H54 (cell line): ENCODE measurements around the gene OTUD6A.

ENCODE experiments used
- DNase-seq: peaks from one replicate; pipeline ENCODE4 v3.0.0; 2011; ENCODE audit warnings: low spot score, mixed read lengths; ENCODE audit not compliant: insufficient read length
- FAIRE-seq: peaks from 3 replicates; lab custom pipeline; 2011; peaks lifted over from hg19 to GRCh38; lab: Jason Lieb, UNC
- POLR2A ChIP-seq: IDR thresholded peaks from 2 replicates; pipeline ENCODE4 v1.6.1; 2011; ENCODE audit warnings: low read depth, mild to moderate bottlenecking, low read length

OTUD6A gene

GRCh38 chrX:70038951-70039350 lies 23.3 kb upstream of the OTUD6A start:
- no peak for DNase-seq
- TF ChIP-seq POLR2A = no peak
- FAIRE-seq = no peak

GRCh38 chrX:70039758-70040157 lies 22.5 kb upstream of the OTUD6A start:
- DNase-seq = no peak
- no peak for FAIRE-seq
- TF ChIP-seq POLR2A = no peak

- no peak for TF ChIP-seq POLR2A
- FAIRE-seq (no peak), DNase-seq (no peak)
These were observed 20.3 kb upstream of the OTUD6A start for GRCh38 chrX:70041993-70042392.

- FAIRE-seq (no peak), DNase-seq (peak; percentile 12)
- no peak for TF ChIP-seq POLR2A
These were observed 19.6 kb upstream of the OTUD6A start for GRCh38 chrX:70042399-70043371.

- DNase-seq (no peak), FAIRE-seq (no peak)
- no peak for TF ChIP-seq POLR2A
These were observed 18.6 kb upstream of the OTUD6A start for GRCh38 chrX:70043685-70044084.

GRCh38 chrX:70044541-70045245 lies 17.6 kb upstream of the OTUD6A start:
- DNase-seq (no peak), FAIRE-seq (no peak)
- TF ChIP-seq POLR2A = no peak

GRCh38 chrX:70046978-70047377 lies 15.3 kb upstream of the OTUD6A start:
- no peak for DNase-seq
- no peak for TF ChIP-seq POLR2A
- no peak for FAIRE-seq

GRCh38 chrX:70049406-70049805 lies 12.9 kb upstream of the OTUD6A start:
- no peak for DNase-seq
- FAIRE-seq = no peak
- no peak for TF ChIP-seq POLR2A

- TF ChIP-seq POLR2A = no peak
- FAIRE-seq = no peak
These were observed 12.3 kb upstream of the OTUD6A start, which contains the start of gene AWAT2 for GRCh38 chrX:70049925-70050324. TSS of gene AWAT2 (minus strand) at chrX:70049938. CDS start at chrX:70049932, 6 bp downstream.

GRCh38 chrX:70052895-70053615 lies 9.2 kb upstream of the OTUD6A start:
- no peak for FAIRE-seq
- DNase-seq = no peak
- no peak for TF ChIP-seq POLR2A

More at GRCh38 chrX:70049925-70050324, 12.3 kb upstream of the OTUD6A start, which contains the start of gene AWAT2:
- DNase-seq = no peak

- no peak for FAIRE-seq
- TF ChIP-seq POLR2A = no peak
- DNase-seq = no peak
These were observed 7.9 kb upstream of the OTUD6A start for GRCh38 chrX:70054391-70054790.

GRCh38 chrX:70062961-70063550 lies 799 bp downstream of the OTUD6A start:
- TF ChIP-seq POLR2A = no peak
- FAIRE-seq (no peak), DNase-seq (no peak)

- TF ChIP-seq POLR2A = no peak
- no peak for DNase-seq
- no peak for FAIRE-seq
These were observed 4.4 kb downstream of the OTUD6A start for GRCh38 chrX:70066646-70067045.

- FAIRE-seq (no peak), DNase-seq (no peak)
- TF ChIP-seq POLR2A = no peak
These were observed 17.0 kb downstream of the OTUD6A start for GRCh38 chrX:70079297-70079696.
